Thoracic aorta (tissue), 2 donors: Measurements from ENCODE around the gene C3orf20. TPM values are rescaled to one million over a fixed set of nuclear protein-coding genes. Genes with fewer than 3 reads are reported as not detected.

Experiments
- ATAC-seq: fragments of 150-250 bp; one replicate; pipeline ENCODE4 v1.8.0; 2017; ENCODE audit warnings: low read depth; ENCODE audit not compliant: insufficient number of reproducible peaks, low FRiP score
- DNase-seq: peaks from one replicate; pipeline ENCODE4 v3.0.0-alpha.2; 2020; ENCODE audit warnings: low spot score
- H3K27ac ChIP-seq, 2 donors: fragments of 200-600 bp; sonication (generic); 1 replicate in 1 of 2; 2 replicates in 1 of 2; pipeline ENCODE4 v1.5.1; 2016; ENCODE audit warnings: mild to moderate bottlenecking in 2 of 2, moderate library complexity in 2 of 2
- H3K27me3 ChIP-seq: fragments of 200-600 bp; sonication (generic); replicated peaks from 2 replicates; pipeline ENCODE4 v1.6.0; 2016; ENCODE audit warnings: mild to moderate bottlenecking; ENCODE audit not compliant: insufficient read depth
- H3K36me3 ChIP-seq: fragments of 200-600 bp; sonication (generic); one replicate; pipeline ENCODE4 v1.5.1; 2016
- H3K4me1 ChIP-seq, 2 donors: fragments of 200-600 bp; sonication (generic); 1 replicate in 1 of 2; 2 replicates in 1 of 2; pipeline versions ENCODE4 v1.5.1 to v1.6.0; 2016; ENCODE audit warnings: low read depth in 2 of 2, mild to moderate bottlenecking in 1 of 2; ENCODE audit not compliant: control insufficient read depth in 1 of 2
- H3K4me3 ChIP-seq: fragments of 200-600 bp; sonication (generic); 2 replicates; pipeline ENCODE4 v1.5.1; 2016; ENCODE audit warnings: mild to moderate bottlenecking
- H3K9me3 ChIP-seq: fragments of 200-600 bp; sonication (generic); 2 replicates; pipeline ENCODE4 v1.5.1; 2016
- total RNA-seq, 2 donors: library from RNA; depleted of rRNA; stranded (reverse); fragments of >200 nt; gene quantifications; one replicate each; pipeline versions ENCODE4 v1.1.0 to v1.2.3, GENCODE V29; 2016
- TF ChIP-seq, protein P1 (sequence below): fragments of 200-600 bp; sonication (generic); IDR thresholded peaks from one replicate; pipeline ENCODE4 v1.5.1; 2019; ENCODE audit warnings: antibody characterized with exemption

Gene C3orf20
- total RNA-seq, 2 donors from 2014 or later: not detected

DNA sequence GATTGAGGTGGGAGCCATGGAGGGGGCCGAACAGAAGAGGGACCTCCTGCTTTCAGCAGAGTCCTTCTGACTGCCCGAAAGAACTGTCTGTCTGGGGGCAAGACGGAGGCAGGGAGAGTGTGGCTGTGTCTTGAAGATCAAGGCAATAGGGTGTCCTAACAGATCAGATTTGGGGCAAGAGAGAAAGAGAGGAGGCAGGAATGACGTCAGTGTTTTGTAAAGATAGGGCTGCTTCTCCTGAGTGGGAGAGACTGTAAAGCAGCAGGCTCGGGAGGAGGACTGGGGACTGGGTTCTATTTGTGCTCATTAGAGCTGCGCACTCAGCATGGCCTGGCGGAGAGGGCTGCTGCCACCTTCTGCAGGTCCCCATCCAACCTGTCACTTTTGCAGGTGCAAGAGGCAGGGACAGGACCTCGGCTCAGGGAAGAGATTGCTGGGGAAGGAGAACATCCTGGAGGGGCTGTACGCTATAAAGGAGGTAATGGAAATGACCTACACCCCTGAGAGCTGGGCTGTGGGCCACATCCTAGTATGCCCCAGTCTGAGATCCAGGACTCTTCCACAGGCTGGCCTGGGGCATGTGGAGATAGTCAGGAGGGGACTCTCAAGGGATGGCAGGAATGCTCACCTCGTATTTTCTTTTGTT, 114.8 kb downstream of the C3orf20 start:
- TF ChIP-seq, protein P1, sequence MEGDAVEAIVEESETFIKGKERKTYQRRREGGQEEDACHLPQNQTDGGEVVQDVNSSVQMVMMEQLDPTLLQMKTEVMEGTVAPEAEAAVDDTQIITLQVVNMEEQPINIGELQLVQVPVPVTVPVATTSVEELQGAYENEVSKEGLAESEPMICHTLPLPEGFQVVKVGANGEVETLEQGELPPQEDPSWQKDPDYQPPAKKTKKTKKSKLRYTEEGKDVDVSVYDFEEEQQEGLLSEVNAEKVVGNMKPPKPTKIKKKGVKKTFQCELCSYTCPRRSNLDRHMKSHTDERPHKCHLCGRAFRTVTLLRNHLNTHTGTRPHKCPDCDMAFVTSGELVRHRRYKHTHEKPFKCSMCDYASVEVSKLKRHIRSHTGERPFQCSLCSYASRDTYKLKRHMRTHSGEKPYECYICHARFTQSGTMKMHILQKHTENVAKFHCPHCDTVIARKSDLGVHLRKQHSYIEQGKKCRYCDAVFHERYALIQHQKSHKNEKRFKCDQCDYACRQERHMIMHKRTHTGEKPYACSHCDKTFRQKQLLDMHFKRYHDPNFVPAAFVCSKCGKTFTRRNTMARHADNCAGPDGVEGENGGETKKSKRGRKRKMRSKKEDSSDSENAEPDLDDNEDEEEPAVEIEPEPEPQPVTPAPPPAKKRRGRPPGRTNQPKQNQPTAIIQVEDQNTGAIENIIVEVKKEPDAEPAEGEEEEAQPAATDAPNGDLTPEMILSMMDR: no peak
- no peaks in the 10 kb centered on the region for H3K9me3 ChIP-seq
- no peak overlapping the region for H3K27ac ChIP-seq
- no peaks in the 10 kb centered on the region for H3K4me1 ChIP-seq
- no peak overlapping the region for H3K4me3 ChIP-seq
- H3K36me3 ChIP-seq: no peaks in the 10 kb centered on the region
- no peak for DNase-seq
- no peaks in the 10 kb centered on the region for H3K27me3 ChIP-seq
- no peak for ATAC-seq

DNA sequence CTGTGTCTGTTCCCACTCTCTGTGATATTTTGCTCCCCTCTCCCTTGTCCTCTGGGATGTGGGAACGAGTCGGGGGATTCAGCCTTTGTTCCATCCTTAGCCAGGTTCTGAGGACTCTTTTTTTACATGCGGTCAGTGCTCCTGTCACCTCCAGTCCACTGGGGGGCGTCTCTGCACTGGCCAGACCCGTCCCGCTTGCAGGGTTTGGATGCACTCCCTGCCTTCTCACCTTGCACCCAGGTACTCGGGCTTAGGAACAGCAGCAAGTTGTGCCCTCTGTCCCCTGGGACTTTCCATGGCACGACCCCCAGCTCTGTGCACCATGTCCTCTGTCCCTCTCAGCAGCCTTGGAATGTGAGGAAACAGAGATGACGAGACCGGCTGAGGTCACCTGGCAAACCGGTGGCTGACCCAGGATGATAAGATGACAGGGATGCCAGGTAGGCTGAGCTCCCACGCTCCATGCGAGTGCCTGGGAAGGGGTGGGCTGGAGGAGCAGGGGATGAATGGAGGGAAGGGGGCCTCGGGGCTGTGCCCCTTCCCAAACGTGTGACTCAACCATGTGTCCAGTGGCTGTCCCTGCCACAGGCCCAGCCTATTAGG, 116.5 kb downstream of the C3orf20 start:
- no peak for ATAC-seq
- Histone ChIP-seq H3K9me3 (no peaks in the 10 kb centered on the region), H3K4me3 (no peak overlapping the region), H3K4me1 (no peaks in the 10 kb centered on the region), H3K27me3 (no peaks in the 10 kb centered on the region), H3K27ac (no peak overlapping the region), H3K36me3 (no peaks in the 10 kb centered on the region)
- DNase-seq: no peak
- TF ChIP-seq, protein P1: peak; percentile 38

GRCh38 chr3:14792691-14793121, 117.8 kb downstream of the C3orf20 start:
- H3K9me3 ChIP-seq: no peaks in the 10 kb centered on the region
- H3K27ac ChIP-seq: peak overlapping the region in 1 of 2 donors; percentile 13
- H3K36me3 ChIP-seq: no peaks in the 10 kb centered on the region
- no peaks in the 10 kb centered on the region for H3K4me1 ChIP-seq
- H3K4me3 ChIP-seq: no peak overlapping the region
- TF ChIP-seq, protein P1: no peak
- ATAC-seq (no peak), DNase-seq (no peak)
- no peaks in the 10 kb centered on the region for H3K27me3 ChIP-seq

- Histone ChIP-seq H3K36me3 (no peaks in the 10 kb centered on the region), H3K27ac (peak overlapping the region in 1 of 2 donors; percentile 36), H3K27me3 (no peaks in the 10 kb centered on the region), H3K4me1 (no peaks in the 10 kb centered on the region), H3K4me3 (no peak overlapping the region), H3K9me3 (no peaks in the 10 kb centered on the region)
- ATAC-seq (no peak), DNase-seq (no peak)
- TF ChIP-seq, protein P1: no peak
Observed at GRCh38 chr3:14793126-14793857, 118.4 kb downstream of the C3orf20 start.

DNA sequence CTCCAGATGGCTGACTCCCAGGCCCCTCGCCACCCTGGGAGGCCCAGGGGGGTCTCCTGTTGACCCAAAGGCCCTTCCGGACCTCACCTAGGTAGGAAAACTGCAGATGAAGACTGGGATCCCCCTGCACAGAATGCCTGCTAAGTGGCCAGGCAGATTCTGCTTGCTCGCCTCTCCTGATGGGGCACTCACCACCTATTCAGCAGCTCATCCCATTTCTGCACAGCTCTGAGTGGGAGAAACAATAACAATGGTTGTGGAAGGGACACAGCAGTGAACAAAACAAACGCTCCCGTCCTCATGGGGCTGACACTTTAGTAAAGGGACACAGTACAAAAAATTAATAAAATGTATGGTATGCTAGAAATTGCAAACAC, 118.9 kb downstream of the C3orf20 start:
- H3K4me3 ChIP-seq: no peak overlapping the region
- ATAC-seq (no peak), DNase-seq (no peak)
- TF ChIP-seq, protein P1: no peak
- H3K27me3 ChIP-seq: no peaks in the 10 kb centered on the region
- peak overlapping the region in 1 of 2 donors; percentile 36 for H3K27ac ChIP-seq
- H3K36me3 ChIP-seq: no peaks in the 10 kb centered on the region
- H3K4me1 ChIP-seq: no peaks in the 10 kb centered on the region
- no peaks in the 10 kb centered on the region for H3K9me3 ChIP-seq
